Measurements from ENCODE around the gene OR6S1. TPM values are rescaled to one million over a fixed set of nuclear protein-coding genes. Genes with fewer than 3 reads are reported as not detected.
"Not testable (repeated sequence)": the region's sequence is repeated elsewhere in the genome, so short reads cannot be mapped to it uniquely, and the experiment has no call there.

The OR6S1 gene
- total RNA-seq, 1 experiment from 2014 or later, result not detected

DNA sequence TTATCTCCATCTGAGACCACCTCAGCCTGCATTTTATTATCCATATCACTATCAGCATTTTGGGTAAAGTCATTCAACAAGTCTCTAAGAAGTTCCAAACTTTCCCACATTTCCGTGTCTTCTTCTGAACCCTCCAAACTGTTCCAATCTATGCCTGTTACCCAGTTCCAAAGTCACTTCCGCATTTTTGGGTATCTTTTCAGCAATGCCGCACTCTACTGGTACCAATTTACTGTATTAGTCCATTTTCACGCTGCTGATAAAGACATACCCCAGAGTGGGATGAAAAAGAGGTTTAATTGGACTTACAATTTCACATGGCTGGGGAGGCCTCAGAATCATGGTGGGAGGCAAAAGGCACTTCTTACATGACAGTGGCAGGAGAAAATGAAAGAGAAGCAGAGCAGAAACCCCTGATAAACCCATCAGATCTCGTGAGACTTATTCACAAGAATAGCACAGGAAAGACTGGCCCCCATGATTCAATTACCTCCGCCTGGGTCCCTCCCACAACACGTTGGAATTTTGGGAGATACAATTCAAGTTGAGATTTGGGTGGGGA is 25.0 kb upstream of the OR6S1 start:
- POLR2A ChIA-PET; H3K27me3 ChIP-seq (ENCODE audit: control insufficient read depth, insufficient read depth, low read length); H3K4me3 ChIP-seq (ENCODE audit: low read depth in 2 of 2, low read length in 2 of 2); CTCF ChIA-PET; in situ Hi-C loops (cut with HindIII; ENCODE audit: low pct_unique_long_range_greater_than_20kb, low sequenced_read_pairs); H3K36me3 ChIP-seq (ENCODE audit: control insufficient read depth, insufficient read depth, low read length); H3K9me3 ChIP-seq (ENCODE audit: control insufficient read depth, insufficient read depth, low read depth, low read length); BruUV-seq (replicated peaks); H3K27ac ChIP-seq (ENCODE audit: low read length); intact Hi-C loops (cut with micrococcal nuclease; ENCODE audit: unreplicated experiment); DNase-seq (ENCODE audit: low read depth, low spot score); H3K4me1 ChIP-seq (ENCODE audit: control insufficient read depth, insufficient read depth, low read length); ATAC-seq: not testable (repeated sequence)

DNA sequence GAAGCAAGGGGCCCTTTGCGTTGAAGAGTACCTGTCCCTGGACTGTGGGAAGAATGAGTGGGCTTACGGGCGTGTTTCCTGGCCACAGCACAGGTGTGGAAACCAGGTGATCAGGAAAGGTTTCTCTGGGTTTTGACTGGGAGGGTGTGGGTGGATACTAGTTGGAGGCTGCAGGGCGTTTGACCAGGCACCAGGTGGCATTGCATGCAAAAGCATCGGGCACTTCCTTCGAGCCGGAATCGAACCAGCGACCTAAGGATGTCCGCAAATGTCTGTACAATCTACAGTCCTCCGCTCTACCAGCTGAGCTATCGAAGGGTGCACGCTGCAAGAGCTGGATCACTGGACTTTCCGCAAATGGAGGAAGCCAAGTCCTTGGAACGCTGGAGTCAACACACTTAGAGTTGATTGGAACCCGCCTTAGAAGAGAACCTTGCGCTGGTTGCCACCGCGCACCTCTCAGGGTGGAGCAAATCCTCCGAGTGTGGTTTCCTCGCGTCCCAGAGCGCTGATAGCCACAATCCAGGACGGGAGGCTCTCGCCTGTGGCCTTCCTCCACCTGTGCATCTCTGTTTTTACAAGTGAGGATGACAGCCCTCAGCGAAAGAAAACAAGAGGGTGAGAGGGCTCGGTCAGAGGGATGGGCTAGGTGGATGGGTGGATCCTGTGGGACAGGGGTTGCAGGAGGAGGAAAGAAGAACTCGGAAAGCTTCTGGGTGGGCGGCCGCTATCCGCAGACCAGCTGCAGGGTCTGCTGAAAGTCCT is 21.7 kb upstream of the OR6S1 start:
- Histone ChIP-seq H3K36me3 (ENCODE audit: control insufficient read depth, insufficient read depth, low read length) (no peaks in the 10 kb centered on the region), H3K27me3 (ENCODE audit: control insufficient read depth, insufficient read depth, low read length) (no peaks in the 10 kb centered on the region), H3K4me1 (ENCODE audit: control insufficient read depth, insufficient read depth, low read length) (no peaks in the 10 kb centered on the region), H3K27ac (ENCODE audit: low read length) (peak overlapping the region; percentile 55), H3K4me3 (ENCODE audit: low read depth in 2 of 2, low read length in 2 of 2) (peak overlapping the region; percentile 63 to 94), H3K9me3 (ENCODE audit: control insufficient read depth, insufficient read depth, low read depth, low read length) (no peaks in the 10 kb centered on the region)
- ATAC-seq, result peak; percentile 95
- no TSS peak for BruUV-seq (replicated peaks)
- POLR2A ChIA-PET, result no interaction called here
- DNase-seq (ENCODE audit: low read depth, low spot score), result peak; percentile 97
- TF ChIP-seq SIN3A (IDR thresholded peaks at IDR 0.05; ENCODE audit: borderline replicate concordance, insufficient read depth, low read depth, low read length), result no peak
- TF ChIP-seq, protein P1, sequence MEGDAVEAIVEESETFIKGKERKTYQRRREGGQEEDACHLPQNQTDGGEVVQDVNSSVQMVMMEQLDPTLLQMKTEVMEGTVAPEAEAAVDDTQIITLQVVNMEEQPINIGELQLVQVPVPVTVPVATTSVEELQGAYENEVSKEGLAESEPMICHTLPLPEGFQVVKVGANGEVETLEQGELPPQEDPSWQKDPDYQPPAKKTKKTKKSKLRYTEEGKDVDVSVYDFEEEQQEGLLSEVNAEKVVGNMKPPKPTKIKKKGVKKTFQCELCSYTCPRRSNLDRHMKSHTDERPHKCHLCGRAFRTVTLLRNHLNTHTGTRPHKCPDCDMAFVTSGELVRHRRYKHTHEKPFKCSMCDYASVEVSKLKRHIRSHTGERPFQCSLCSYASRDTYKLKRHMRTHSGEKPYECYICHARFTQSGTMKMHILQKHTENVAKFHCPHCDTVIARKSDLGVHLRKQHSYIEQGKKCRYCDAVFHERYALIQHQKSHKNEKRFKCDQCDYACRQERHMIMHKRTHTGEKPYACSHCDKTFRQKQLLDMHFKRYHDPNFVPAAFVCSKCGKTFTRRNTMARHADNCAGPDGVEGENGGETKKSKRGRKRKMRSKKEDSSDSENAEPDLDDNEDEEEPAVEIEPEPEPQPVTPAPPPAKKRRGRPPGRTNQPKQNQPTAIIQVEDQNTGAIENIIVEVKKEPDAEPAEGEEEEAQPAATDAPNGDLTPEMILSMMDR (IDR thresholded peaks at IDR 0.05), result peak; percentile 54
- TF ChIP-seq, protein P2, sequence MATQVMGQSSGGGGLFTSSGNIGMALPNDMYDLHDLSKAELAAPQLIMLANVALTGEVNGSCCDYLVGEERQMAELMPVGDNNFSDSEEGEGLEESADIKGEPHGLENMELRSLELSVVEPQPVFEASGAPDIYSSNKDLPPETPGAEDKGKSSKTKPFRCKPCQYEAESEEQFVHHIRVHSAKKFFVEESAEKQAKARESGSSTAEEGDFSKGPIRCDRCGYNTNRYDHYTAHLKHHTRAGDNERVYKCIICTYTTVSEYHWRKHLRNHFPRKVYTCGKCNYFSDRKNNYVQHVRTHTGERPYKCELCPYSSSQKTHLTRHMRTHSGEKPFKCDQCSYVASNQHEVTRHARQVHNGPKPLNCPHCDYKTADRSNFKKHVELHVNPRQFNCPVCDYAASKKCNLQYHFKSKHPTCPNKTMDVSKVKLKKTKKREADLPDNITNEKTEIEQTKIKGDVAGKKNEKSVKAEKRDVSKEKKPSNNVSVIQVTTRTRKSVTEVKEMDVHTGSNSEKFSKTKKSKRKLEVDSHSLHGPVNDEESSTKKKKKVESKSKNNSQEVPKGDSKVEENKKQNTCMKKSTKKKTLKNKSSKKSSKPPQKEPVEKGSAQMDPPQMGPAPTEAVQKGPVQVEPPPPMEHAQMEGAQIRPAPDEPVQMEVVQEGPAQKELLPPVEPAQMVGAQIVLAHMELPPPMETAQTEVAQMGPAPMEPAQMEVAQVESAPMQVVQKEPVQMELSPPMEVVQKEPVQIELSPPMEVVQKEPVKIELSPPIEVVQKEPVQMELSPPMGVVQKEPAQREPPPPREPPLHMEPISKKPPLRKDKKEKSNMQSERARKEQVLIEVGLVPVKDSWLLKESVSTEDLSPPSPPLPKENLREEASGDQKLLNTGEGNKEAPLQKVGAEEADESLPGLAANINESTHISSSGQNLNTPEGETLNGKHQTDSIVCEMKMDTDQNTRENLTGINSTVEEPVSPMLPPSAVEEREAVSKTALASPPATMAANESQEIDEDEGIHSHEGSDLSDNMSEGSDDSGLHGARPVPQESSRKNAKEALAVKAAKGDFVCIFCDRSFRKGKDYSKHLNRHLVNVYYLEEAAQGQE (IDR thresholded peaks at IDR 0.05; ENCODE audit: insufficient read depth in 1 of 2, low read depth in 2 of 2, low read length in 1 of 2), result no peak
- TF ChIP-seq TCF7L2 (IDR thresholded peaks at IDR 0.05; ENCODE audit: low read depth, low read length), result no peak
- peak; percentile 48; the same call in 1 of the 2 replicates for TF ChIP-seq POLR2AphosphoS5 (IDR thresholded peaks at IDR 0.05; ENCODE audit: low read depth, low read length)
- in situ Hi-C loops (cut with HindIII; ENCODE audit: low pct_unique_long_range_greater_than_20kb, low sequenced_read_pairs), result no loop called here
- intact Hi-C loops (cut with micrococcal nuclease; ENCODE audit: unreplicated experiment), result no loop called here
- CTCF ChIA-PET, result interaction anchor here (0.6 to 1.2 kb wide), 6 partner anchors 18 to 191 kb away, joined by 3 to 7 read pairs (median 6); no protein-coding TSS in a partner anchor

DNA sequence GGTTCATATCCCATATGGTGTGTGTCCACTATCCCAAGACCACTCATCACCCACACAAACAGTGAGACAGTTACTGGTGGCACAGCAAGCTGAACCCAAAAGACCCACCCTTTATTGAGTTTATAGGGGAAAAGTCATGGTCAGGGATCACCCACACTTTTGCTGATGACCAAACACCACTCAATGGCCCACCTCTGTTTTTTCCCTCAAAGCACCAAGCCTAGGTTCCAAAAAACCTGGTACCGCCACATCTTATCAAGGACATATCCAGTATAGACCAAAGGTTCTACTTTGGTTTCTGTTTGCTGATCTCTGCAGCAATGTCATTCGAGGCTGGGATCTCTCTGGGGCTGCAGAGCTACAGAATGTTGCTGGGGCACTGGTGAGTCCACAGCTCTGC is 19.7 kb upstream of the OR6S1 start:
- CTCF ChIA-PET, result no interaction called here
- ATAC-seq (no peak), DNase-seq (ENCODE audit: low read depth, low spot score) (no peak)
- Histone ChIP-seq H3K4me1 (ENCODE audit: control insufficient read depth, insufficient read depth, low read length) (no peaks in the 10 kb centered on the region; the same call in 1 of the 2 replicates), H3K27ac (ENCODE audit: low read length) (no peak overlapping the region), H3K4me3 (ENCODE audit: low read depth in 2 of 2, low read length in 2 of 2) (no peak overlapping the region), H3K9me3 (ENCODE audit: control insufficient read depth, insufficient read depth, low read depth, low read length) (no peaks in the 10 kb centered on the region), H3K36me3 (ENCODE audit: control insufficient read depth, insufficient read depth, low read length) (no peaks in the 10 kb centered on the region), H3K27me3 (ENCODE audit: control insufficient read depth, insufficient read depth, low read length) (no peaks in the 10 kb centered on the region)
- in situ Hi-C loops (cut with HindIII; ENCODE audit: low pct_unique_long_range_greater_than_20kb, low sequenced_read_pairs) (no loop called here), intact Hi-C loops (cut with micrococcal nuclease; ENCODE audit: unreplicated experiment) (no loop called here)
- TF ChIP-seq POLR2AphosphoS5 (IDR thresholded peaks at IDR 0.05; ENCODE audit: low read depth, low read length), result no peak
- no peak for TF ChIP-seq SIN3A (IDR thresholded peaks at IDR 0.05; ENCODE audit: borderline replicate concordance, insufficient read depth, low read depth, low read length)
- TF ChIP-seq, protein P1 (IDR thresholded peaks at IDR 0.05), result no peak
- TF ChIP-seq TCF7L2 (IDR thresholded peaks at IDR 0.05; ENCODE audit: low read depth, low read length), result no peak
- TF ChIP-seq, protein P2 (IDR thresholded peaks at IDR 0.05; ENCODE audit: insufficient read depth in 1 of 2, low read depth in 2 of 2, low read length in 1 of 2), result no peak
- POLR2A ChIA-PET, result interaction anchor here (0.7 kb wide), 1 partner anchor 20 kb away, joined by 8 read pairs; no protein-coding TSS in a partner anchor
- no TSS peak for BruUV-seq (replicated peaks)
